ENCODE data around the gene NDEL1. TPM values are rescaled to one million over a fixed set of nuclear protein-coding genes. Genes with fewer than 3 reads are reported as not detected.

NDEL1 gene
- total RNA-seq, 1 experiment from 2014 or later, result 23.0 TPM

DNA sequence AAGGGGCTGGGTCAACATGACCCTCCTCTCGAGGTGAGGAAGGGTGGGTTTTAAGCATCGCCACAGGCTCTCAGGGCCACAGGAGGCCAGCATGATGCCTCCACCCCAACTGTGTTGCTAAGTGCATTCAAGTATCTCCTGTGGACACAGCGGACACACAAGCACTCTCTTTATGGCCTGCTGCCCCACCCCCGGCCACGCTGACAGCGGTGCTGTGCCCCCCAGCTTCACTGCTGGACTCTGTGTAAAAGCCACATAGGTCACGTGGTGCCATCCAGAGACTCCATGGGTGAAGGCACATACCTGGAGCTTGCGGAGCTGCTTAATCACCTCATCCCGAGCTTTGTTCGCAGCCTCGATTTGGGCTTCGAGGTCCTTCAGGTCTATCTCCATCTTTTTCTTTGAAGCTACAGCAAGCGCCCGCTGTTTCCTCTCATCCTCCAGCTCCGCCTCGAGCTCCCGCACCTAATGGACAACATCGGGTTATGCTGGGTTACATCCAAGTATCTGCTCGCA, 51.5 kb downstream of the NDEL1 start:
- Histone ChIP-seq H3K36me3 (peaks cover 40% of the 10 kb centered on the region), H3K27me3 (no peaks in the 10 kb centered on the region), H3K4me1 (no peaks in the 10 kb centered on the region), H3K9me3 (replicated peaks) (0 out of 2 replicates have a peak, but pooled peaks cover 5% of the 10 kb centered on the region), H3K4me3 (no peak overlapping the region), H3K27ac (no peak overlapping the region)
- DNase-seq, result no peak

DNA sequence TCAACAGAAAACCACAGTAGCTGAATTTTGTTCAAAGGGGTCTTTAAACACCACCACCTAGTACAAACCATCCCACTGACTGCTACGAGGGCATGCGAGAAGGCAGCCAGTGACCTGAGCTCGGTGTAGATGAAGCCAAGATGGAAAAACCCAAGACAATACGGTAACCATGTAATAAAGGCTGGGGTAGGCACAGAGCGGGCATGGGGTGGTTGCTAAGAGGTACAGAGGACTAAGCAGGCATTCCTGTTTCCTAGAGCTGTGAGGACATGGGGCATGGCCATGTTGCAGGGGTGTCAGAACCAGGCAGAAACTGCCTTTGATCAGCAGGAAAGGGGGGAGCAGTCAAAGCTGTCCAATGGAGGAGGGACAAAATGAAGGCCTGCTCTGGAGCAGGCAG, 52.1 kb downstream of the NDEL1 start:
- H3K27me3 ChIP-seq, result no peaks in the 10 kb centered on the region
- no peak overlapping the region for H3K4me3 ChIP-seq
- DNase-seq, result no peak
- H3K36me3 ChIP-seq, result peaks cover 40% of the 10 kb centered on the region
- H3K27ac ChIP-seq, result no peak overlapping the region
- no peaks in the 10 kb centered on the region for H3K4me1 ChIP-seq
- 0 out of 2 replicates have a peak, but pooled peaks cover 5% of the 10 kb centered on the region for H3K9me3 ChIP-seq (replicated peaks)

DNA sequence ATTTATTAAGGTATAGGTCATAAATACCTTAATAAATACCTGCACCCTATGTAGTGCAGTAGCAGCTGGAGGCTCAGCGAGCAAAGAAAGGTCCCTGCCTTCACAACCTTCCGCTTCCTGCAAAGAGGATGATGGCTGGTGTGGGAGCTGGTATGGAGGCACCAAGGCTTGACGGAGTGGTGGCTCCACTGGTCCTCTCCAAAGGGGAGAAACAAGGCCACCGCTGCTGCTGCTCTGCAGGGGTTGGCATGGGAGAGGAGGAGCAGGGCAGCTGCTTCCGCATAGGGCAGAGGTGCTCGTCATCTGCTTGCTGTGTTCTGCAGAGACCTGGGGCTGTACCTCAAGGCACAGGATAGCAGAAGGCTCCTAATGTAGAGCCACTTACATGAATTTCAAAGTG, 52.8 kb downstream of the NDEL1 start:
- H3K27me3 ChIP-seq, result no peaks in the 10 kb centered on the region
- 0 out of 2 replicates have a peak, but pooled peaks cover 5% of the 10 kb centered on the region for H3K9me3 ChIP-seq (replicated peaks)
- H3K4me3 ChIP-seq, result no peak overlapping the region
- H3K4me1 ChIP-seq, result no peaks in the 10 kb centered on the region
- H3K36me3 ChIP-seq, result peaks cover 36% of the 10 kb centered on the region
- H3K27ac ChIP-seq, result no peak overlapping the region
- DNase-seq, result no peak

DNA sequence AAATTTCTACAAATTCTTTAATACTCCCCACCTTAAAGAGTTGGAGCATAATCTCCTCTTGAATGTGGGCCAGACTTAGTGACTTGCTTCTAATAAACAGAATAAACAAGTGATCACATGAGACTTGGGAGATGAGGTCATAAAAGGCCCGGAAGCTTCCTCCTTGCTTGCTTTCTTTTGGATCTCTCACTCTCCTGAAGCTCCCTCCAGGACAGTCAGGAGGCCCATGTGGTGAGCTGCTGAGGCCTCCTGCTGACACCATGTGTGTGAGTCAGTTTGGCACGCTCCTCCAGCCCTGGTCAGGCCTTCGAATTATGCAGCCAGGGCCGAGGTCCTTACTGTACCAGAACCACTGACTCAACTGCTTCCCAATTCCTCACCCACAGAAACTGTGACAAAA, 53.2 kb downstream of the NDEL1 start:
- Histone ChIP-seq H3K36me3 (peaks cover 32% of the 10 kb centered on the region), H3K27me3 (no peaks in the 10 kb centered on the region), H3K4me1 (no peaks in the 10 kb centered on the region), H3K27ac (no peak overlapping the region), H3K9me3 (replicated peaks) (0 out of 2 replicates have a peak, but pooled peaks cover 5% of the 10 kb centered on the region), H3K4me3 (no peak overlapping the region)
- DNase-seq, result no peak

- Histone ChIP-seq H3K4me3 (no peak overlapping the region), H3K36me3 (peaks cover 22% of the 10 kb centered on the region), H3K4me1 (no peaks in the 10 kb centered on the region), H3K27ac (no peak overlapping the region), H3K9me3 (replicated peaks) (no peaks in the 10 kb centered on the region), H3K27me3 (no peaks in the 10 kb centered on the region)
- no peak for DNase-seq
Observed at GRCh38 chr17:8489841-8490240, 54.2 kb downstream of the NDEL1 start.

DNA sequence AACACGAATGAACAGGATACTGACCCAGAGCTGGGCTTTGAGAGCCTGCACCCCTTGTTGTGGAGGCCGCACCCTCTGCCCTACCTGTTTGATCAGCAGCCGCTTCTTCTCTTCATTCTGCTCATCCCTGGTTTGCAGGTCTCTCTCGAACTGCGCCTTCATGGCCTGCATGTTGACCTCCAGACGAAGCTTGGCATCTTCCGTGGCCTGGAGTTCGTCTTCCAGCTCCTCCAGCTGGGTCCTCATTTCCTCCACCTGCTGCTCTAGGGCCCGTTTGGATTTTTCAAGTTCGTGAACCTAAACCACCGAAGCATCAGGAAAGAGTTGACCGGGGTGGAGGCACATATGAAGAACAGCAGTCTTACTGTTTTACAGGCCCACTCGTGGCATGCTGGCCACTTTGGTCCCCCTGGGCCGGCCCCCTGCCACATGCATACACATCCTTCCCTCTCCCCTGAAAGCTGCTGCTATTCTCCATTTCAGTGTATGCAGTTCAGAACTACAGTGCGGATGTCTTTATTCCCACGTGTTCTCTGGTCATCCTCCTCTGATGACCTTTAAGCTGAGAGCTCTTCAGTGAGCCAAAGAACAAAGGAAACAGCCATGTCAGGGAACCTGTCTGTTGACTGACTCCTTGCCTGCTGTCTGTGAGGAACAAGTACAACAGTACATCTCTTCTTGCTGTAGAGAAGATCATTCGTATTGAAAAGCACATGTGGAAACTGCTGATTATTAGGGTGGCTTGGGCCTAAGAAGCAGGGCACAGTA, 54.8 kb downstream of the NDEL1 start:
- Histone ChIP-seq H3K9me3 (replicated peaks) (no peaks in the 10 kb centered on the region), H3K4me1 (no peaks in the 10 kb centered on the region), H3K27ac (no peak overlapping the region), H3K36me3 (peaks cover 18% of the 10 kb centered on the region), H3K27me3 (no peaks in the 10 kb centered on the region), H3K4me3 (no peak overlapping the region)
- no peak for DNase-seq

GRCh38 chr17:8492121-8492520, 56.4 kb downstream of the NDEL1 start:
- Histone ChIP-seq H3K27me3 (no peaks in the 10 kb centered on the region), H3K36me3 (peaks cover 11% of the 10 kb centered on the region), H3K4me1 (no peaks in the 10 kb centered on the region), H3K9me3 (replicated peaks) (no peaks in the 10 kb centered on the region), H3K4me3 (no peak overlapping the region), H3K27ac (no peak overlapping the region)
- DNase-seq, result no peak

- Histone ChIP-seq H3K36me3 (peaks cover 12% of the 10 kb centered on the region), H3K4me1 (no peaks in the 10 kb centered on the region), H3K4me3 (no peak overlapping the region), H3K27me3 (no peaks in the 10 kb centered on the region), H3K27ac (no peak overlapping the region), H3K9me3 (replicated peaks) (no peaks in the 10 kb centered on the region)
- DNase-seq, result no peak
Observed at GRCh38 chr17:8494021-8494420, 58.3 kb downstream of the NDEL1 start.

GRCh38 chr17:8494506-8495111, 58.9 kb downstream of the NDEL1 start:
- Histone ChIP-seq H3K27ac (no peak overlapping the region), H3K9me3 (replicated peaks) (no peaks in the 10 kb centered on the region), H3K27me3 (no peaks in the 10 kb centered on the region), H3K4me3 (no peak overlapping the region), H3K36me3 (peaks cover 17% of the 10 kb centered on the region), H3K4me1 (no peaks in the 10 kb centered on the region)
- DNase-seq, result no peak

- Histone ChIP-seq H3K9me3 (replicated peaks) (no peaks in the 10 kb centered on the region), H3K4me1 (no peaks in the 10 kb centered on the region), H3K27me3 (no peaks in the 10 kb centered on the region), H3K27ac (no peak overlapping the region), H3K36me3 (peaks cover 18% of the 10 kb centered on the region), H3K4me3 (no peak overlapping the region)
- no peak for DNase-seq
Observed at GRCh38 chr17:8496081-8496480, 60.4 kb downstream of the NDEL1 start.

GRCh38 chr17:8499171-8499570, 63.5 kb downstream of the NDEL1 start:
- no peaks in the 10 kb centered on the region for H3K27me3 ChIP-seq
- peaks cover 12% of the 10 kb centered on the region; the same call in 1 of the 2 replicates for H3K36me3 ChIP-seq
- H3K9me3 ChIP-seq (replicated peaks), result no peaks in the 10 kb centered on the region
- no peaks in the 10 kb centered on the region for H3K4me1 ChIP-seq
- no peak overlapping the region for H3K27ac ChIP-seq
- no peak overlapping the region for H3K4me3 ChIP-seq
- DNase-seq, result no peak

GRCh38 chr17:8499614-8500013, 63.9 kb downstream of the NDEL1 start:
- Histone ChIP-seq H3K27me3 (no peaks in the 10 kb centered on the region), H3K36me3 (peaks cover 12% of the 10 kb centered on the region; the same call in 1 of the 2 replicates)

DNA sequence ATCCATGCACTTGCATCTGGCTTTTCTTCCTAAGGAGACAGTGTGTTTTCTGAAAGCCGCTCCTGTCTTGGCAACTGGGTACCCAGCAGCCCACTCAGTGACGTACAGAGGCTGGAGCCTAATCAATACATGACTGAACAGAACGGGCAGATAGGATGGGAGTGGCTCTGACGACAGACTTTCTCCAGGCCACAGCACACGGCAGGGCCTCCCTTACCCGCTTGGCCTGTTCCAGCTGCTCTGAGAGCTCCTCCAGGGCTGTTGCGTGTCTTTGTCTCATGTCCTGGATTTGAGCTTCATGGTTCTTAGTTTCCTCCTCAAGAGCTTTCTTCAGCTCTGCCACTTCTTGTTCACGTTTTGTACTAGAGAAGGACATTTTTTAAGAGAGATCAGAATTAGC, 64.9 kb downstream of the NDEL1 start:
- H3K4me1 ChIP-seq, result no peaks in the 10 kb centered on the region
- H3K9me3 ChIP-seq (replicated peaks), result no peaks in the 10 kb centered on the region
- peaks cover 12% of the 10 kb centered on the region; the same call in 1 of the 2 replicates for H3K36me3 ChIP-seq
- H3K27me3 ChIP-seq, result no peaks in the 10 kb centered on the region
- H3K4me3 ChIP-seq, result no peak overlapping the region
- no peak for DNase-seq
- H3K27ac ChIP-seq, result no peak overlapping the region

More at GRCh38 chr17:8499614-8500013, 63.9 kb downstream of the NDEL1 start:
- DNase-seq, result no peak
- Histone ChIP-seq H3K4me3 (no peak overlapping the region), H3K4me1 (no peaks in the 10 kb centered on the region), H3K27ac (no peak overlapping the region), H3K9me3 (replicated peaks) (no peaks in the 10 kb centered on the region)

DNA sequence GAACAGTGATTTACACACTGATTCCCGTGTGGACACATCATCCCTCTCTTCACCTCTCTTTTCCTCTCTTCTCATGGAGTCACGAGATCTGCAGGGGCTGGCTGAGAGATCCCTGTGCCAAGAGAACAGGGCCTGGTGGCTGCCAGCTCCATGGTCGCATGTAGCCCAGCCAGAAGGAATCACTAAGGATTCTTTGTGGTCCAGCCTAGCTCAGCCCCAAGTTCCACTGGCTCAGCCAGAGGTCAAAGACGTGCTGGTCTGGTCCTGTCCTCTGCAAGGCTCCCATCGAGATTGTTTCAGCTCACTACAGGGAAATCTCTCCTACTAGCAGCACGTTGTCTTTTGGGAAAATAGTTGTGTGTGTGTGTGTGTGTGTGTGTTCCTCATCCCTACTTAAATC, 66.4 kb downstream of the NDEL1 start:
- Histone ChIP-seq H3K4me1 (no peaks in the 10 kb centered on the region), H3K27ac (no peak overlapping the region), H3K27me3 (no peaks in the 10 kb centered on the region), H3K4me3 (no peak overlapping the region), H3K9me3 (replicated peaks) (no peaks in the 10 kb centered on the region), H3K36me3 (peaks cover 12% of the 10 kb centered on the region; the same call in 1 of the 2 replicates)
- no peak for DNase-seq

GRCh38 chr17:8503368-8503767, 67.7 kb downstream of the NDEL1 start:
- H3K36me3 ChIP-seq, result peaks cover 12% of the 10 kb centered on the region; the same call in 1 of the 2 replicates
- no peak overlapping the region for H3K27ac ChIP-seq
- H3K9me3 ChIP-seq (replicated peaks), result no peaks in the 10 kb centered on the region
- H3K27me3 ChIP-seq, result no peaks in the 10 kb centered on the region
- no peaks in the 10 kb centered on the region for H3K4me1 ChIP-seq
- no peak overlapping the region for H3K4me3 ChIP-seq
- no peak for DNase-seq

All from SJCRH30 (cell line).